HG03103 (cell line): ENCODE measurements around the gene CP.
"Not testable (repeated sequence)": the region's sequence is repeated elsewhere in the genome, so short reads cannot be mapped to it uniquely, and the experiment has no call there.

ENCODE experiments used
- ATAC-seq: cut with Tn5 transposase; IDR thresholded peaks from one replicate; pipeline ENCODE4 v1.9.1; 2021; ENCODE audit warnings: low read depth; ENCODE audit not compliant: unreplicated experiment

The CP gene

GRCh38 chr3:149221783-149222517 is at the start of gene CP:
CP (minus strand) TSS chr3:149221829; CDS start chr3:149221792, 37 bp downstream.
- no peak for ATAC-seq

DNA sequence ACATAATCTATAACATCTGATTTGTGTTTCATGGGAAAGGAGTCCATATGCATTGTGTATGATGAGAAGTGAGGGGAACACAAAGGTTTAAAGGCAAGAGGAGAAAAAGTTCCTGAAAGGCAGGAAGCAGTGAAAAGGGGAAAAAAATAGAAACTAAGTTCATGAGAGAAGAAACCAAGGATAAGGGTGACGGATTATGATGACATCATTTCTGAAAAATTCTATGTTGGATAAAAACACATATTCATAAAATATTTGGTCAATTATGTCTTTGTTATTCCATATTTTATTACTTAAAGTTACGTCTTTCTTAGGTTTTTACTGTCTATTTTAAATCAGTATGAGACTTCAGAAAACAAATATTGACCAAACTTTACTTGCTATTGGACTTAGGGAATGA is 48.6 kb upstream of the CP start:
- no peak for ATAC-seq

DNA sequence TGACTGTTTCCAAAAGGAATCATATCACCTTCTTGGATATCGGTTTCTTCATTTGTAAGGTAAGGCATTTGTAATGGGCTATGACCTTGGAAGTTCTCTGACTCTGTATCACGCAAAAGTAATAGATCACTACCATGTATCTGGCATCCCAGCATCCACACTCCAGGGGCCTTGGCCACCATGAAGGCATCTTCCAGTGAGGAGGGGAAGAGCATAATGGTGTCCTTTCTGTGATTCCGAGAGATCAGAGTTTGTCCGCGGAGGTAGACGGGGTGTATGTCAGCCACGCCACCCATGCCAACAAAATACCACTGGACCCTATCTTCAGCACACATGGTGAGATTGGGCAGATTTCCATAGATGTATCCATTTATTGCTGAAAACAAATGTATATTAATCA is 48.1 kb upstream of the CP start:
- no peak for ATAC-seq

DNA sequence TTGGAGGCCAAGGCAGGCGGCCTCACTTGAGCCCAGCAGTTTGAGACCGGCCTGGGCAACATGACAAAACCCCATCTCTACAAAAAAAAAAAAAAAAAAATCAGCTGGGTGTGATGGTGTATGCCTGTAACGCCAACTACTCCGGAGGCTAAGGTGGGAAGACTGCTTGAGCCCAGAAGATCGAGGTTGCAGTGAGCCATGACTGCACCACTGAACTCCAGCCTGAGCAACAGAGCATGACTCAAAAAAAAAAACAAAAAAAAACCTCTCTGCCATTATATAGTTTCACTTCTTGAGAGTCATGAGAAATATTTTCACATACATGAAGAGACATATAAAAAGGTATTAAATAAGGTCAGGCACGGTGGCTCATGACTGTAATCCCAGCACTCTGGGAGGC is 45.9 kb upstream of the CP start:
- ATAC-seq, result peak; percentile 83

- no peak for ATAC-seq
Observed at GRCh38 chr3:149266736-149267135, 45.1 kb upstream of the CP start.

DNA sequence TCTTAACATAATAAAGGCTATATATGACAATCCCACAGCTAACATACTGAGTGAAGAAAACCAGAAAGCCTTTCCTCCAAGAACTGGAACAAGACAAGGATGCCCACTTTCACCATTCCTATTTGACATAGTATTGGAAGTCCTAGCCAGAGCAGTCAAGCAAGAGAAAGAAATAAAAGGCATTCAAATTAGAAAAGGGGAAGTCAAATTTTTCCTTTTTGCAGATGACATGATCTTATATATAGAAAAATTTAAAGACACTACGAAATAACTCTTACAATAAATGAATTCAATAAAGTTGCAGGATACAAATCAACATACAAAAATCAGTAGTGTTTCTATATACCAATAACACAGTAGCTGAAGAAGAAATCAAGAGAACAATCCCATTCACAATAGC is 42.2 kb upstream of the CP start:
- no peak for ATAC-seq

DNA sequence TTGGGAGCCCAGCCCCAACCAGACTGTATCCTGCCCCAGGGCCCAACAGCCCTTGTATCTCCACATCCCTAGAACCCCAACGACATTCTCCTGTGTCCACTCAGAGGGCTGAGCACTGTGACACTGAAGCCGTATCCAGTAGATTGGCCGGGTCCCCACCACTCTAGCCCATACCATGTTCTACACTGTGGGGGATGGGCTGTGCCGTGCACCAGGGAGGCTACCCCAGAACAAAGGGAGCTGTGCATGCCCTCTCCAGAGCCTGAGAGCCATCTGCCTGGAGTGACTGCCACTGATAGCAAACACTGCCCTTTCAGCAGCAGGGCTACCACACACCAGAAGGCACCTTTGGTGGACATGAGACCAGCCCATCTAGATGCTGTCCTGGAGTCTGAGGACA is 37.1 kb upstream of the CP start:
- ATAC-seq, result no peak

GRCh38 chr3:149258298-149258697 is 36.7 kb upstream of the CP start:
- ATAC-seq, result no peak

- no peak for ATAC-seq
Observed at GRCh38 chr3:149252272-149252671, 30.6 kb upstream of the CP start.

DNA sequence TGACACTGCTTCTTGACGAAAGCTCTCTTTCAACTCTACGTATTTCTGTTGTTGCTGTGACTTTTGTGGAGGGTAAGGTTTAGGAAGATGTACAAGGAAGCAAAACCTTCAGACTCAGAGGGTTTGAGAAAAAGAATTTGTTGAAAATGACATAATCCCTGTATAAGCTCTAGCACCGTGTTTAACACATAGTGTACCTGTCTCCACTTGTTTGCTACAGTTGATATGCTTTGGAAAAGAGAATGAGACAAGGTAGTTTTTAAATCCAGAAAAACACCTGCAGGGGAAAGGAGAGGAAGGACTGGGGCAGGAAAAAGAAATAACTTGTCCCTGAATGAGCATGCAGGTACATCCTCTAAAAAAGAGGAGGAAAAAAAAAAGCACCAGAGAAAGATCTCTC is 29.6 kb upstream of the CP start:
- no peak for ATAC-seq

DNA sequence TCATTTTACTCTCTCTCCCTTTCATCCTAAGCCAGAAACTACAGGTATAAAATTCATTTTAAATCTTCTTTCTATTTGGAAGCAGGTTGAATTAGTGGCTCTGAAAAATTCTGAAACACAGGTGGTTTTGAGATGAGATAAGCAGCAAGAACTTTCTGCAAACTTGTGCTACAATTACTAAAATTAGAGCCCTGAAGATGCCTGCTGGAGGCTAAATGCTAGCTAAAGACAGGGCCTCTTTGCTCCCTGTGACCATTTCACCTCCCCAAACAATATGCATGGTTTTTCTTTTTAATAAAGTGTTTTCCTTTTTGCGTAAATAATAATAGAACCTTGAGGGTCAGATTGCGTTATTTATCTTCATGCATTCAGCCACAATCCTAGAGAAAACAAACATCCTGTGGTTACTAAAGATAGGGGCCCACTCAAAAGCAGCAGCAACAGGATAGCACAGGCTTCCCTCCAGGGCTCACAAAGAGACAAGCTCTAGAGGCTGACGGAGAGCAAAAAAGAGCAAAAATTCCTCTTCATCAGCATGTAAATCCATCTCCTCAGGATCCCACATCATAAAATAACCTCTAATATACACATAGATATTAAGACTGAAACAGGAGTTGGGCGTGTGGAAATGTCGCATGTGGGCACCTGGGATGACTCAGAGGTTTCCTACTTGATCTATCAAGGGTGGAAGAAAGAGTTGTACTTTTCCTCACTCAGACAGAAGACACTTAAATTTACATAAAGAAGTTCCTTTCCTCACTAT is 26.5 kb upstream of the CP start:
- ATAC-seq, result peak; percentile 41

DNA sequence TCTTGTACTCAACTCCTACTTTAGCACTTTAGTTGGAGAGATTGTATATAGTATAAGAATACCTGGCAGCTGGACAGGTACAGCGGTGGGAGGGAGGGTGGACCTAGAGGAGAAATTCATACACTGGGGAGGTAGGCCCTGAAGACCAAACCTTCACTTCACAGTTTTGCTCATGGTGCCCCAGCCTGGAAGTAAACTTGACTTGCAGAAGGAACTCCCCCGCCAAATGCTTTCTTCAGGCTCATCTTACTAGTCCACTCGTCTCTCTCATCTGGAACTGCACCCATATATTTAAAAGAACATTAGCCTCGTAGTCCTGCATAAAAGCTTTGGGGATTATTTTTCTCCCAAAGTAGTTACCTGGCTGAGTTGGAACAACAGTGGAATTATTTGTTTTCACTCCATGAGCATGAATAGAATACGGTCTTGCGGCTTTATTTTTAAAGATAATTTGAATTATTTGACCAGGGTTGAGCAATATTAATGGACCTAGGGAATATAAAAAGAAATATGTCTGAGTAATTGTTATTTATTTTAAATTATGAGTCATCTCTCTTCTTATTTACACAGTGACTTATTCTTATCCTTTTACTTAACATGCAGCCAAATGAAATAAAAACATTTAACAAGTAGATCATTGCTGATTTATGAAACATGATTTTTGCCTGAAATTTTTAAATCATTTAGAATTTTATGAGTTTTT is 25.5 kb upstream of the CP start:
- no peak for ATAC-seq

DNA sequence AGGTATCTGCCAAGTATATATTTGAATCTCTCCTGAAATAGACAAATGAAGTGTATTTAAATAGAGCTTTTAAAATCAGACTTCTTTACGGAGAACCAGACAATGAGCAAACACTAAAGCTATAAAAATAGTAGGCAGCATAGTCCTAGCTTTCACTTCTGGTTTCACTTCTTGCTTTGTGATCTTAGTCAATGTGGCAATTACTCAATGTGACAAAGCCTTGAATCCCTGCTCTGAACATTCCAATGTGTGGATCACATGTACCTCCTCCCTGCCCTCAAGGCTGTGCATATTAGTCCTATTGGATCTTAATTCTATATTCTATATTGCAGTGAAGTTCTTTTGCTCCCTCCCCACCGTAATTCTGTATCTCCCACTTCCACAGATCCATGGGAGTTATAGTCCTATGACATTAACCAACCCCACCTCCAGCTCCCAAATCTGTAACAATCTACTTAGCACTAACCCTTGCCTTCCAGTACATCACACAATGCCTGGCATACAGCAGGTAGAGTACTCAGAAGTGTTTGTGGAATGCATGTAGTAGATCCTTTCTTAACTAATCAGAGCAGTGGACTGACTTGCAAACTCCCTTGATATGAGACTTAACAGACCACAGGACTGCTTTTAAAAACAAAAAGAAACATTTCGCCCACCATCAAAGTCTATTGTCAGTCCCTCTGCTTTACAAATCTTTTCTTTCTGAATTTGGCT is 24.3 kb upstream of the CP start:
- peak; percentile 60 for ATAC-seq

DNA sequence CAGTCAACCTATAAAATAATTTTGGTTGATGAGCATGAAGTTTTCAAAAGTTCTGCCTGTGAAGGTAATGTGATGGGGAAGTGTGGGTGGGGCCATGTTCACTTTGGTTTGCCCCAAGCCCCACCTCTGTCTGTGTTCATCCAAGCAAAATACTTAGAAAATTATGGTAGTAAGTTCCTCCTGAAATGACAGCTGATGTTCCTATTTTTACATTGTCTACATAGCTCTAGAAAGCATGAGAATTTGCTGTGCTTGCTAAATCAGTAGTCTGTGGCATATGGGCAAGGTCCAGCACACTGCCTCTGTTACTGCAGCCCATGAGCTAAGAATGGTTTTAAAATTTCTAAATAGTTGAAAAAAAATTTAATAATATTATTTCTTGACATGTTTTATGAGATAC is 21.9 kb upstream of the CP start:
- peak; percentile 37 for ATAC-seq

DNA sequence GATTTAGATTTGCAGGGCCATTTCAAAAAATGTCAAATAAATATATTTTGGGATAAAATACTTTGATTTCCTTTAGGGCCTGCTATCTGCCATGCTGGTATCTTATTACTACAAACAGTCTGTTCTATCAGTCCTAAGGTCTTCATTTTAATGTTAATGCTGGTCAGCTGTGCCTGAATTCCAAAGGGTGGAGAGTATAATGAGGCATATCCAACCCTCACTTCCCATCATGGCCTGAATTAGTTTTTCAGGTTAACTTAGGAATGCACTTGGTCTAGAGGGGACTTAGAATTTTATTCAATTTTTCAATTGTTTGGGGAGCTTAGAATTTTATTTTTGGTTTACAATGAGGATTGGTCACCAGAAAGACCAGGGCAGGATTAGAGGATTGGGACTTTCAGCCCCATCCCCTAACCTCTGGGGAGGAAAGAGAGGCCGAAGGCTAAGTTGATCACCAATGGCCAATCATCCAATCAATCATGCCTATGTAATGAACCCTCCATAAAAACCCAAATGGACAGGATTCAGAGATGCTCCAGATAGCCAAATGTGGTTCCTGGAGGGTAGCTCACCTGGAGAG is 17.8 kb upstream of the CP start:
- ATAC-seq, result no peak

DNA sequence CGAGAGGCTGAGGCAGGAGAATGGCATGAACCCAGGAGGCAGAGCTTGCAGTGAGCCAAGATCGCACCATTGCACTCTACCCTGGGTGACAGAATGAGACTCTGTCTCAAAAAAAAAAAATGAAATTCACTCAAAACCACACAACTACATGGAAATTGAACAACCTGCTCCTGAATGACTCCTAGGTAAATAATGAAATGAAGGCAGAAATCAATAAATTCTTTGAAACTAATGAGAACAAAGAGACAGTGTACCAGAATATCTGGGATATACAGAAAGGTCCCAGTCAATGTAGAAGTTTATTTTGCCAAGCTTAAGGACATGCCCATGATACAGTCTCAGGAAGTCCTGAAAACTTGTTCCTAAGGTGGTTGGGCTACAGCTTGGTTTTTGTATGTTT is 16.6 kb upstream of the CP start:
- not testable (repeated sequence) for ATAC-seq

DNA sequence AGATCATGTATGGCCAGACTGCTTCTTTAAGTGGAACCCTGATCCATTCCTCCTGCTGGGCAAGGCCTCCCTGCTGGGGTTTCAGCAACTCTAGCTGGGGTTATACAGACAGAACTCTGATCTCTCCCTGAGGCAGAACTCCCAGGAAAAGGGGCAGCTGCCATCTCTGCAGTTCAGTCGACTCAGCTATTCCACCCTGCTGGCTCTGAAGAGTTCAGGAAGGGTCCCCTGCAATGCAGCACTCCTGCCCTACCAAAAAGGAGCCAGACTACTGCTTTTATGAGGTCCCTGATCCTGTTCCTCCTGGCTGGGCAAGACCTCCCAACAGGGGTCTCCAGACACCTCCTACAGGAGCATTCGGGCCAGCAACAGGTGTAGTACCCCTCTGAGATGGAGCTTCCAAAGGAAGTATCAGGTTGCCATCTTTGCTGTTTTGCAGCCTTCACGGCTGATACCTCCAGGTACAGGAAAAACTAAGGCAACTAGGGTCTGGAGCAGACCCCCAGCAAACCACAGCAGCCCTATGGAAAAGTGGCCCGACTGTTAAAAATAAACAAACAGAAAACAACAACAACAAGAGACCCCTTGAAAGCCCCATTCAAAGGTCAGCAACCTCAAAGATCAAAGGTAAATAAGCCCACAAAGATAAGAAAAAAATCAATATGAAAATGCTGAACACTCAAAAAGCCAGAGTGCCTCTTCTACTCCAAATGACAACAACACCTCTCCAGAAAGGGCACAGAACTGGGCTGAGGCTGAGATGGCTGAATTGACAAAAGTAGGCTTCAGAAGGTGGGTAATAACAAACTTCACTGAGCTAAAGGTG is 14.2 kb upstream of the CP start:
- ATAC-seq, result no peak

GRCh38 chr3:149234671-149235245 is 13.1 kb upstream of the CP start:
- ATAC-seq, result no peak

GRCh38 chr3:149233323-149233722 is 11.7 kb upstream of the CP start:
- ATAC-seq, result no peak
